ENCODE data around the gene SGSM1. TPM values are rescaled to one million over a fixed set of nuclear protein-coding genes. Genes with fewer than 3 reads are reported as not detected.

The SGSM1 gene
- total and polyA plus RNA-seq, 9 of the 15 experiments (the other 6 are each of a cell fraction or from before 2014, with no cell fraction given) = not detected

- TF ChIP-seq YY1 (IDR thresholded peaks at IDR 0.05; ENCODE audit: borderline replicate concordance in 1 of 3, control insufficient read depth in 1 of 3, extremely low read depth in 1 of 3, insufficient read depth in 3 of 3, insufficient read length in 1 of 3, insufficient replicate concordance in 2 of 3, low read depth in 1 of 3, low read length in 2 of 3) (peak in 2 of 3 experiments; percentile 7 to 26), TAF7 (tag; IDR thresholded peaks at IDR 0.05) (no peak), SMAD4 (CRISPR knock-in tag; conservative IDR thresholded peaks at IDR 0.05) (no peak), CTCFL (IDR thresholded peaks at IDR 0.05; ENCODE audit: borderline replicate concordance, insufficient read depth, low read depth, low read length, poor library complexity, severe bottlenecking) (no peak), SAFB (IDR thresholded peaks at IDR 0.05; ENCODE audit: borderline replicate concordance, low read depth, low read length) (no peak), NONO (IDR thresholded peaks at IDR 0.05; ENCODE audit: low read depth in 2 of 2, low read length in 1 of 2) (no peak), CREBBP (IDR thresholded peaks at IDR 0.05; ENCODE audit: low read depth, low read length) (no peak), CHD4 (IDR thresholded peaks at IDR 0.05; ENCODE audit: insufficient read depth, insufficient replicate concordance, low read depth, low read length, poor library complexity, severe bottlenecking) (peak; percentile 99), ZKSCAN8 (CRISPR knock-in tag; IDR thresholded peaks at IDR 0.05) (no peak), NR3C1 (CRISPR knock-in tag; IDR thresholded peaks at IDR 0.05) (no peak), ERF (CRISPR knock-in tag; IDR thresholded peaks at IDR 0.05) (no peak), CBX3 (IDR thresholded peaks at IDR 0.05; ENCODE audit: borderline replicate concordance in 1 of 2, low read length in 2 of 2) (peak in 1 of 2 experiments; percentile 77; a peak in 2 of 3 replicates), SETDB1 (IDR thresholded peaks at IDR 0.05; ENCODE audit: low read length) (no peak), ZNF780A (CRISPR knock-in tag; IDR thresholded peaks at IDR 0.05) (no peak), GMEB1 (CRISPR knock-in tag; IDR thresholded peaks at IDR 0.05) (0 out of 2 replicates have a peak, but pooled peaks have one; percentile 11), SFPQ (IDR thresholded peaks at IDR 0.05; ENCODE audit: low read depth, low read length) (no peak), CBX8 (IDR thresholded peaks at IDR 0.05; ENCODE audit: borderline replicate concordance, extremely low read depth, low read depth, low read length, poor library complexity, severe bottlenecking) (no peak), USF1 (CRISPR knock-in tag; IDR thresholded peaks at IDR 0.05) (no peak)
Observed at GRCh38 chr22:24805790-24806662, at the start of gene SGSM1 (continued).
